GM19467 (cell line): ENCODE results near the gene GRIP2.

ENCODE experiments used
- ATAC-seq: cut with Tn5 transposase; IDR thresholded peaks from one replicate; pipeline ENCODE4 v1.9.1; 2021; ENCODE audit warnings: mild to moderate bottlenecking, moderate library complexity; ENCODE audit not compliant: unreplicated experiment

GRIP2 gene

DNA sequence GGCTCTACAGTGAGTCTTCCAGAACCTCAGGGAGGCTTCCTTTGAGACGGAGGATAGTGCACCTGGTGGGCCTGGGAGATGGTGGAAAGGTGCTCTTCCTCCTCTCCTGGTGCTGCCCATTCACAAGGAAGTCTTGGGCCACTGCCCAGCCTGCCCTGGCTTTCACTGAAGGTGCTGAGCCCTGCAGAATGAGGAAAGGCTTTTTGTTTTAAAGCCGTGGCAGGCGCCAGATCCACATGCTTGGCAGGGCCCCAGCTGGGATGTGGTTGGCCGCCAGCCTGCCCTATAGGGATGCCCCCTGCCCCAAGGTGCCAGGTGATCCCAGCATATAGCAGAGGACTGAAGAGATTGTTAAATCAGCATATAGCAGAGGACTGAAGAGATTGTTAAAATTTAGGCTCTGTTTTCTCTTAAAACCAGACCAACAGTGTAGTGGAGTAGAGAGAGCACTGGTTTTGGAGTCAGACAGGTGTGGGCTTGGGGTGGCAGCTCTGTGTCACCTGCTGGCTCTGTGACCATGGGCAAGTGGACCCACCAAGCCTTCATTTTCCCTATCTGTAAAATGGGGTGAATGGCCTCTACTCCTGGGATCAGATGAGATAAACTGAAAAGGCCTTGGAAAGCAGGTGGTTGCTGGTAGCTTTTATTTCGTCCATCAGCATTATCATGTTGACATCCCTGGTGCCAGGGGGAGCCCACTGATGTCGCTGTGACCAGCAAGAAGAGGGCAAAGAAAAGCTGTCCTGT, 84.4 kb downstream of the GRIP2 start:
- ATAC-seq: no peak

GRCh38 chr3:14454639-14455310, 85.4 kb downstream of the GRIP2 start:
- no peak for ATAC-seq

DNA sequence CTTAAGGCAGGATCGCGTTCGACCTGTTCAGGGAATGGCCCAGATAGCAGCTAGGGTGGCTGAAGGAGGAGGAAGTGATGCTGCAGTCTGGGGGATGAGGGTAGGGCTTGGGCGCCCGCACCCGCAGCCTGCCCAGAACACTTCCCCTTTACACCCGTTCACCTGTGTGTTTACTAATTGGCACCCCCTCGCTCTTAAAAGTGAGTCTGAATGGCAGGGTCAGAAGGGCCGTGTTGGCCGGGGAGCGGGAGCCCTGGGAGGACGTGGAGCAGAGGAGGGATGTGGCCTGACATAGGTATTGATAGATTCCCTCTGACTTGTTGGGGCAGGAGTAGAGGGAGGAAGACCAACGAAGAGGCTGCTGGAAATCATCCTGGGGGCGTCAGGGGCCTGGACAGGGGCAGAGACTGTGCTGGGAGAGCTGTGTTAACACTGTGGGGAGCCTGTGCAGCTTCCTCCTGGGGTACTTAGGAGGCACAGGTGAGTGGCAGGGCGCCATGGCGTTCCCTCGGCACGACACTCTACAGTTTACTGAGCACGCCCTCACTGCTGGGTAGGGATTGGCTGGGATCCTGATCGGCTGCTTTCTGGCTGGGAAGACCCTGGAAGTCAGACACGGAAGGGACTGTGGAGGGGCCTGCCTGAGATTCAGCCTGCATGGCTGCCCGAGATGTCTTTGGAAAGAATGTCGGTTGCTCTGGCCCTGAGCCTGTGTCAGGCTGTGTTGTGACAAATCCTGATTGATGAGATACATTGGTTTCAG, 86.1 kb downstream of the GRIP2 start:
- ATAC-seq: no peak

DNA sequence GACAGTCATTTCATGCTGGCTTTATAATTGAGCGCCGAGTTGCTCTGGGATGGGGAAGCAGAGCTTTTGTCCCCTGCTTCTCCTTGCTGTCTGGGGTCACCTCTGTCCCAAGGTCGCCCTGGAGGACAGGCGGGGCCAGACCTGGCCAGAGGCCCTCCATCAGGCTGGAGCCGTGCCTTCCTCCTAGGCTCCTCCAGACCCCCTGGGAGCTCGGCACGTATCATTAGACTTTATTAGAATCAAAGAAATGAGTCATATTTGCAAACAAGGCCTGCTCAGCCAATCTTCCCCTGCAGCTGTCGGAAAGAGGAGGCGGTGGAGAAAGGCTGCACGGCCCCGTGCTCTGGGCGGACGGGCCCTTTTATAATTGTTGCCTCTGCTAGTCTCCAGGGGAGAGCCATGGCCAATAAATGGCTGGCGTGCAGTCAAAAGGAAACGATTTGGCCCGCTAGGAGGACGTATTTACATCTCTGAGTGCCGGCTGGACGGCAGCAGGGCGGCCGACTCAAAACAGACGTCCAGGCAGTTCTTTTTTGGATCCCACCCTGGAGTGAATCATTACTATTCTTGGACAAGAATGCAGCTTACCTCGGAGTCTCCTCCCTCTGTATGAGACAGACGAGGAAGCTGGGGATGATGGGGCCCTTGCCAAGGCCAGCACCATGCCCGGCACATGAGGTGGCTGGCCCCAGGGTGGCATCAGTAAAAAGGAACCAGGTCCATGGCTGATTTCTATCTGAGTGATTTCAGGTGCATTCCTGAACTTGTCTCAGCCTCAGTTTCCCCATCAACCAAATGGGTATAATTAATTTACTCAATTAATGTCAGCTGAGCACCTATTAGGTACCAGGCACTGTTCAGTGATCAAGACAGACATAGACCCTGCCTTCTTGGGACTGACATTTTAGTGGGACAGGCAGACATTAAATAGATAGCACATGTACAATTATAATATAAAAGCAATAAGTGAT, 87.1 kb downstream of the GRIP2 start:
- ATAC-seq: no peak

GRCh38 chr3:14451844-14452739, 88.0 kb downstream of the GRIP2 start:
- ATAC-seq: no peak

- no peak for ATAC-seq
These were observed 89.1 kb downstream of the GRIP2 start for GRCh38 chr3:14450922-14451606.

- ATAC-seq: no peak
These were observed 89.6 kb downstream of the GRIP2 start for GRCh38 chr3:14450506-14450905.

DNA sequence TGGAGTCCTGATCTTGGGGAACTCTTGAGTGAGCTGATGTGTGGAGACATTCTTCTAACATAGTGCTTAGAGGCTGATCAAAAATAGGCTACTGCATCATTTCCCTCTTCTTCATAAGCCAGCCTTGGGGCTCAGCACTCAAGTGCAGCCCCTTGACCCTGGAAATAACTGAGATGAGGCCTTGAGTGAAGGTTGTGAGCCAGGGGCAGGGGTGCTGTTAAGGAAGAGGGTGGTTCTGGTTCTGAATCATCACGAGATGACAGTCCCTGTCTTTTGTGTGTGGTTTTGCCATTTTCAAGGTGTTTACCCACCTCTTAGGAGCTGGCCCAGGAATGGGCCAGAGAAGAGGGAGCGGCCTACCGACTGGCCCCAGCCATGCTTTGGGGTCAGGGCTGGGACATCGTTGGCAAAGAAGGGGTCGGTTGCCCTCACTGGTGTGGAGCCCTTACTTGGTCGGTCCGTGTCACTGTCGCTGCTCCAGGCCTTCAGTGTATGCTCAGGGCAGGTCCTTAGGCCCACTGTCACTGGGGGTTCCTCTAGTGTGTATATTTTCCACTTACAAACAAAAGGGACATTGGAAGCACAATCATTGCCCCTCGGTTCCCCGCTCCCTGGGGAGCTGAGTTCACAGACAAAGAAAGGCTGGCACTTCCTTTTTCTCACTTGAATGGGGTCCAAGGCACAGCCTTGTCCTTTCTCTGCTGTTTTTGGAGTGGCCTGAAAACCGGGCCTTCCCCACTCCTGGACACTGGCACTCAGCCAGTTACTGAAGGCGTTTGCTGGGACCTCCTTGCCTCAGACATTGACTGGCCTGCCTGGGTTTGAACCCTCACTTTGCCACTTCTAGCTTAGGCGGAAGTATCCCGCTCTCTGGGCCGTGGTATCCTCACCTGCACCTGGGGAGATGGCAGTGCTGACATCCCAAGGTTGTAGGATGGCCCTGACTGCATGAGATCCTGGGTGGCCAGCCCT, 91.1 kb downstream of the GRIP2 start:
- ATAC-seq: no peak

- no peak for ATAC-seq
These were observed 92.1 kb downstream of the GRIP2 start for GRCh38 chr3:14448063-14448462.

- no peak for ATAC-seq
These were observed 93.1 kb downstream of the GRIP2 start for GRCh38 chr3:14446988-14447570.

GRCh38 chr3:14445773-14446172, 94.4 kb downstream of the GRIP2 start:
- ATAC-seq: no peak

- no peak for ATAC-seq
These were observed 95.8 kb downstream of the GRIP2 start for GRCh38 chr3:14444380-14444779.

DNA sequence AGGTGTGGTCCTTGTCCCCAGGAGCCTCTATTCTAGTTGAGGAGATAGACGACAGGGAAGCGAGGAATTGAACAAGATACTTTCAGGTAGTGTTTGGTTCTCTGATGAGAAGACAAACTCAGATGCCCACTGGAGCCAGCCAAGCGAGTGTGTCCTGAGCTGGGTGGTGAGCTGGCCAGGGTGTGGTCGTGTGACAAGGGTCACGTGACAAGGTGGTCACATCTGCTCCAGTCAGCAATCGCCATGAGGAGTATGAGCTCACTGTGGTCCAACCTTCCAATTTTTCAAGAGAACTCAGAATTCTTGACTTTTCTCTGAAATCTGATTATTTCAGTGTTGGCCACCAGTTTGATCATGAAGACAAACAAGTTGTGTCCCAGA, 98.2 kb downstream of the GRIP2 start:
- ATAC-seq: no peak

GRCh38 chr3:14441240-14441919, 98.8 kb downstream of the GRIP2 start:
- ATAC-seq: no peak

DNA sequence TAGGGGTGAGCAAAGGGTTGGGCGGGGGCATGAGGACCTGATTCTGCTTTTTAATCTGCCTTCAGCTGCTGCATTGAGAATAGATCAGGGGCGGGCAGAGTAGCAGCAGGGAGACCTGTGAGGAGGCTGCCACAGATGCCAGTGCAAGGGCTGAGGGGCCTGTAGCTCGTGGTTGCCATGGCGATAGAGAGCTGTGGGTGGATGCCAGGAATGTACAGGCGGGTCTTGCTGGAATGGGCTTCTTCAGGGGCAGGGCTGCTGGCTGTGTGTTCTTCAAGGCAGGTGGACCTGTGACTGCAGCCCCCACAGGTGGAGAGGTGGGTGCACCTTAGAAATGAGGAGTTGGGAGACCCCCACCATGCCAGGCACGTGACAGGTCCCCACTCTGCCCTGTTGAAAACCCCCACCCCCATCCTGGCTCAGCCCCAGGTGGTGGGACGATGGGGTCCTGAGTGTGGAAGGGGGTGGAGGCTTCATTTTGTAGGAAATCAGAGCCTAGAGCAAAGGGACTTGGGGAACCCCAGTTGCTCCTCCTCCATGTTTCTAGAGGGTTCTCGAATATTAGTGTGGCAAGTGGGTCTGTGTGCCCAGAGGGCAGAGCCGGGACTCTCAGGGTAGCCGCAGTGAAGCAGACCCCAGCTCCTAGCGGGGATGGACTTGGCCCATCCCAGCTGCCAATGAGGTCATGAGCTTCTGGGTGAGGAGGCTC, 99.5 kb downstream of the GRIP2 start:
- ATAC-seq: no peak

GRCh38 chr3:14440168-14440518, 100.0 kb downstream of the GRIP2 start:
- ATAC-seq: no peak
